Ovary (tissue), 9 donors: ENCODE measurements around the gene ZNF808. TPM values are rescaled to one million over a fixed set of nuclear protein-coding genes. Genes with fewer than 3 reads are reported as not detected.
"Not testable (repeated sequence)": the region's sequence is repeated elsewhere in the genome, so short reads cannot be mapped to it uniquely, and the experiment has no call there.

Experiments used
- DNase-seq, 5 donors: peaks; one replicate each; pipeline ENCODE4 v3.0.0-alpha.2; 2019 to 2020
- H3K27ac ChIP-seq, 2 donors: fragments of 200-600 bp; one replicate each; pipeline versions ENCODE4 v1.5.1 to v1.8.0; 2019 to 2022
- H3K27me3 ChIP-seq: fragments of 200-600 bp; one replicate; pipeline ENCODE4 v1.8.0; 2022
- H3K36me3 ChIP-seq: fragments of 200-600 bp; sonication (generic); one replicate; pipeline ENCODE4 v1.5.1; 2019
- H3K4me1 ChIP-seq: one replicate; pipeline ENCODE4 v1.8.1; 2013; ENCODE audit warnings: mild to moderate bottlenecking, moderate library complexity; ENCODE audit not compliant: insufficient read depth
- H3K4me3 ChIP-seq: fragments of 200-600 bp; sonication (generic); one replicate; pipeline ENCODE4 v1.5.1; 2017
- H3K9me3 ChIP-seq, 2 donors: fragments of 200-600 bp in 1 of 2; sonication (generic) in 1 of 2; one replicate each; pipeline versions ENCODE4 v1.5.1 to v1.8.1; 2013 to 2019; ENCODE audit warnings: mild to moderate bottlenecking in 1 of 2, moderate library complexity in 1 of 2
- CTCF ChIP-seq, 3 donors: fragments of 450-650 bp in 2 of 3; fragments of 200-600 bp in 1 of 3; IDR thresholded peaks; one replicate each; pipeline versions ENCODE4 v1.5.1 to v1.8.0; 2016 to 2022; ENCODE audit warnings: antibody characterized with exemption in 3 of 3, mild to moderate bottlenecking in 1 of 3
- EP300 ChIP-seq: sonication (generic); formaldehyde crosslinking; IDR thresholded peaks from one replicate; pipeline ENCODE4 v1.6.1; 2017; ENCODE audit warnings: antibody characterized with exemption
- POLR2A ChIP-seq: fragments of 450-650 bp; IDR thresholded peaks from one replicate; pipeline ENCODE4 v1.6.1; 2017; ENCODE audit warnings: antibody characterized with exemption, mild to moderate bottlenecking, moderate library complexity
- WGBS, 3 donors: extraction: QIAGEN DNeasy Blood & Tissue Kit in 1 of 3; methylation state at CpG; one replicate each; pipeline versions ENCODE4 v1.1.5 to v1.1.7; 2013 to 2017; 5-methylcytosine and 5-hydroxymethylcytosine counted together
- intact Hi-C, 4 donors: fragments of 100-400 bp; cut with DNase I; formaldehyde crosslinking; loops; one replicate each; pipeline versions ENCODE4 v1.11.0 to v1.15.1; 2022 to 2023
- polyA plus RNA-seq, 2 donors: library from polyadenylated mRNA; stranded (reverse); fragments of 200-250 nt in 1 of 2; fragments of 350-450 nt in 1 of 2; fragmentation: Illumina TruSeq in 1 of 2; extraction: RNeasy Lipid Tissue Mini Kit (QIAGEN cat#74804) in 1 of 2; gene quantifications; one replicate each; pipeline ENCODE4 v1.2.3, GENCODE V29; 2013 to 2014
- total RNA-seq, 7 donors: library from RNA; depleted of rRNA in 2 of 7; stranded (reverse); fragments of >200 nt in 2 of 7; fragmentation: NEBNext Ultra II Directional in 3 of 7; extraction: Animal tissue kit (Norgen Biotek cat#: 25700) in 3 of 7; gene quantifications; one replicate each; pipeline versions ENCODE4 v1.1.0 to v1.2.4, GENCODE V29; 2016 to 2023
- donor health status: DM: no; HTN: no; CAD: no; lungs with moderate emphysema.
- donor health status: DM: no; HTN: no; CAD: no.
- donor health status: Bipolar disorder and iron deficiency.
- donor health status: DM: yes; HTN: yes; CAD: no.
- donor health status: DM: no; HTN: no; CAD: no.
- donor health status: DM: yes; HTN: yes; CAD: no.

The ZNF808 gene
- total and polyA plus RNA-seq, 9 donors, result 6.0 to 26.4 (median 20.0) TPM

GRCh38 chr19:52541608-52542007 is 14.1 kb downstream of the ZNF808 start:
- no peak for TF ChIP-seq POLR2A
- TF ChIP-seq CTCF (IDR thresholded peaks at IDR 0.05), result no peak
- TF ChIP-seq EP300, result no peak
- H3K36me3 ChIP-seq, result no peaks in the 10 kb centered on the region
- H3K27me3 ChIP-seq, result no peaks in the 10 kb centered on the region
- H3K4me3 ChIP-seq, result no peak overlapping the region
- 81 to 88% (median 86%) methylated on average over 5 of the region's 5 CpGs for WGBS, 3 donors
- DNase-seq, result no peak
- intact Hi-C loops, result no loop called here
- peaks cover 0 to 2% of the 10 kb centered on the region in 2 donors for H3K9me3 ChIP-seq
- no peaks in the 10 kb centered on the region for H3K4me1 ChIP-seq
- H3K27ac ChIP-seq, result no peak overlapping the region

- H3K4me3 ChIP-seq, H3K27me3 ChIP-seq, H3K9me3 ChIP-seq, DNase-seq, H3K4me1 ChIP-seq, H3K36me3 ChIP-seq, H3K27ac ChIP-seq, intact Hi-C loops: not testable (repeated sequence)
- WGBS, 3 donors, result 86 to 89% (median 88%) methylated on average over 6 of the region's 6 CpGs
Measured at GRCh38 chr19:52542541-52542940, 15.1 kb downstream of the ZNF808 start.

GRCh38 chr19:52542984-52543664 is 15.7 kb downstream of the ZNF808 start:
- intact Hi-C loops, result no loop called here
- H3K27me3 ChIP-seq, result no peaks in the 10 kb centered on the region
- H3K9me3 ChIP-seq, result peaks cover 0 to 6% of the 10 kb centered on the region in 2 donors
- H3K4me1 ChIP-seq, result no peaks in the 10 kb centered on the region
- H3K4me3 ChIP-seq, result no peak overlapping the region
- DNase-seq, result no peak
- H3K27ac ChIP-seq, result no peak overlapping the region
- WGBS, 3 donors, result 78 to 88% (median 84%) methylated on average over 8 of the region's 8 CpGs
- TF ChIP-seq CTCF (IDR thresholded peaks at IDR 0.05), result no peak
- H3K36me3 ChIP-seq, result no peaks in the 10 kb centered on the region

- Histone ChIP-seq H3K36me3 (no peaks in the 10 kb centered on the region), H3K4me3 (no peak overlapping the region), H3K4me1 (no peaks in the 10 kb centered on the region), H3K27ac (no peak overlapping the region), H3K9me3 (peaks cover 0 to 45% of the 10 kb centered on the region in 2 donors), H3K27me3 (no peaks in the 10 kb centered on the region)
- no peak for DNase-seq
- TF ChIP-seq POLR2A, result no peak
- TF ChIP-seq EP300, result no peak
- TF ChIP-seq CTCF (IDR thresholded peaks at IDR 0.05), result no peak
- WGBS, 3 donors, result 95 to 98% (median 97%) methylated on average over 15 of the region's 15 CpGs
- intact Hi-C loops, result no loop called here
Measured at GRCh38 chr19:52554216-52554971, 26.9 kb downstream of the ZNF808 start.
